ENCODE data around the gene RGS5. TPM values are rescaled to one million over a fixed set of nuclear protein-coding genes. Genes with fewer than 3 reads are reported as not detected.

Gene RGS5
- total RNA-seq, 3 donors from 2014 or later, result 22.0 to 156 (median 23.4) TPM

DNA sequence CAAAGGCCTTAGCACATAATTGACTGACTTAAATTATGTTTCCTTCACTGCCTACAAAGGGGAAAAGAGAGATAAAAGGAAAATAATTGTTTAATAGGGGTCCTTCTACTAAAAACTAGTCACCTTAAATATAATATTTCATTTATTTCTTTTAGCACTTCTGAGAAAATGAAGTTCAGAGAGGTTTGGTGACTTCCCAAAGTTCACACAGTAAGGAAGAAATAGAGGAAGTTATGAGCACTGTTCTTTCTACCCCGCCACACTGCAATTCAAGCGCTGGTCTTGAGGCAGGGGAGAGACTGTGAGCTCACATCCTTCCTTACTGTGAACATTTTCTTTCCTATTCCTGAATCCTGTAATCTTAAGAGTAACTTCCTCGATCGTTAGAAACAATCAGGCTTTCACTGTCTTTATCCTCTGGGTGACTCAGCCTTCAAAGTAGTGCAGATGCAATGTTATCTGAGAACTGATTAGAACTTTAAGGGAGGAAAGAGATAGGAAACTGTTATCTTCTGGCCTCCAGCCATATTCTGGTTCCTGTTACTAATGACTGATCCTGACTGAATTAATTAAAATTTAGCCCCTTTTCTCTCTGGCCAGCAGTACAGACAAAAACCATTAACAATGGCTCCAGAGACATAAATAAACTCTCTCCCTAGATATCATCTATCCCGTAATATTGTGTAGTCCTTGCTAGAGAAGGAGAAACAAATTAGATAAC is 6.8 kb downstream of the RGS5 start:
- TF ChIP-seq CTCF (IDR thresholded peaks at IDR 0.05), result no peak
- no peak for DNase-seq
- H3K9me3 ChIP-seq, result no peaks in the 10 kb centered on the region
- ATAC-seq, result no peak
- no peaks in the 10 kb centered on the region for H3K4me1 ChIP-seq (ENCODE audit: low read depth)
- H3K36me3 ChIP-seq (ENCODE audit: low read depth), result no peaks in the 10 kb centered on the region
- no peak overlapping the region for H3K4me3 ChIP-seq
- intact Hi-C loops (cut with DNase I, micrococcal nuclease), result no loop called here

GRCh38 chr1:163191301-163191700 is 11.4 kb downstream of the RGS5 start:
- H3K4me3 ChIP-seq, result no peak overlapping the region
- ATAC-seq, result no peak
- H3K36me3 ChIP-seq (ENCODE audit: low read depth), result no peaks in the 10 kb centered on the region
- intact Hi-C loops (cut with DNase I, micrococcal nuclease), result no loop called here
- DNase-seq, result no peak
- TF ChIP-seq CTCF (IDR thresholded peaks at IDR 0.05), result no peak
- H3K9me3 ChIP-seq, result no peaks in the 10 kb centered on the region
- H3K4me1 ChIP-seq (ENCODE audit: low read depth), result no peaks in the 10 kb centered on the region

GRCh38 chr1:163188947-163189346 is 13.8 kb downstream of the RGS5 start:
- Histone ChIP-seq H3K4me3 (no peak overlapping the region), H3K36me3 (ENCODE audit: low read depth) (no peaks in the 10 kb centered on the region), H3K4me1 (ENCODE audit: low read depth) (no peaks in the 10 kb centered on the region), H3K9me3 (no peaks in the 10 kb centered on the region)
- ATAC-seq, result no peak
- intact Hi-C loops (cut with DNase I, micrococcal nuclease), result no loop called here
- DNase-seq, result no peak
- TF ChIP-seq CTCF (IDR thresholded peaks at IDR 0.05), result no peak

DNA sequence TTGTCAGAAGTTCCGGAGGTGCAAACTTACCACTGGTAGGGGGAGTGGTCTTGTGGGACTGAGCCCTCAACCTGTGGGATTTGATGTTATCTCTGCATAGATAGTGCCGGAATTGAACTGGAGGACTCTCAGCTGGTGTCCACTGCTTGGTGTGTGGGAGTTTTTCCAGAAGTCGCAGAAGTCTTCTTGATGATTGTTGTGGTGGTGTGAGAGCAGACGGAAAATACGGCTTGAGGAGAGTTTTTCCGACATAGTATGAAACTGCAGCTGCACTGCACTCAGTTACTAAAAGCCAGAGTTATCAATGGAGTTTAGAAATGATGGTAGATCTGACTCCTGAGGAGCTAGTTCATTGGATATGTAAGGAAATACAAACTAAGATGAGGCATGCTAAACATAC is 14.9 kb downstream of the RGS5 start:
- no peak for TF ChIP-seq CTCF (IDR thresholded peaks at IDR 0.05)
- Histone ChIP-seq H3K9me3 (no peaks in the 10 kb centered on the region), H3K4me1 (ENCODE audit: low read depth) (no peaks in the 10 kb centered on the region), H3K36me3 (ENCODE audit: low read depth) (no peaks in the 10 kb centered on the region), H3K4me3 (no peak overlapping the region)
- intact Hi-C loops (cut with DNase I, micrococcal nuclease), result no loop called here
- ATAC-seq (no peak), DNase-seq (no peak)

GRCh38 chr1:163186862-163187261 is 15.9 kb downstream of the RGS5 start:
- H3K4me3 ChIP-seq, result no peak overlapping the region
- TF ChIP-seq CTCF (IDR thresholded peaks at IDR 0.05), result no peak
- intact Hi-C loops (cut with DNase I, micrococcal nuclease), result no loop called here
- H3K9me3 ChIP-seq, result no peaks in the 10 kb centered on the region
- DNase-seq (no peak), ATAC-seq (no peak)
- no peaks in the 10 kb centered on the region for H3K36me3 ChIP-seq (ENCODE audit: low read depth)
- no peaks in the 10 kb centered on the region for H3K4me1 ChIP-seq (ENCODE audit: low read depth)

All from mucosa of descending colon (tissue), 3 donors.